BLaER1 treated with 17β-estradiol and CSF1 and Interleukin-3, amounts not matched to agents 10 nM and 100 nM (cell line): ENCODE results near the gene PPP2R2C.

ENCODE experiments used
- H3K27ac ChIP-seq, 11 experiments: shearing (Covaris generic); formaldehyde crosslinking; 2 replicates each; pipeline ENCODE4 v1.8.1; 2022
- H3K27me3 ChIP-seq, 11 experiments: shearing (Covaris generic); formaldehyde crosslinking; 2 replicates each; pipeline ENCODE4 v1.8.1; 2022
- H3K36me3 ChIP-seq, 11 experiments: shearing (Covaris generic); formaldehyde crosslinking; 2 replicates each; pipeline ENCODE4 v1.8.1; 2022
- H3K4me1 ChIP-seq, 10 experiments: shearing (Covaris generic); formaldehyde crosslinking; 2 replicates each; pipeline ENCODE4 v1.8.1; 2022
- H3K4me2 ChIP-seq, 11 experiments: shearing (Covaris generic); formaldehyde crosslinking; 2 replicates each; pipeline ENCODE4 v1.8.1; 2022
- H3K4me3 ChIP-seq, 10 experiments: shearing (Covaris generic); formaldehyde crosslinking; 2 replicates each; pipeline ENCODE4 v1.8.1; 2022
- H3K9ac ChIP-seq, 11 experiments: shearing (Covaris generic); formaldehyde crosslinking; 2 replicates each; pipeline ENCODE4 v1.8.1; 2022
- H3K9me3 ChIP-seq, 11 experiments: shearing (Covaris generic); formaldehyde crosslinking; replicated peaks in 1 of 11; 2 replicates each; pipeline ENCODE4 v1.8.1; 2022
- H4K20me1 ChIP-seq, 11 experiments: shearing (Covaris generic); formaldehyde crosslinking; 2 replicates each; pipeline ENCODE4 v1.8.1; 2022
- Cebpa-rat ChIP-seq, 11 experiments: shearing (Covaris generic); IDR thresholded peaks; 2 replicates each; pipeline ENCODE4 v1.8.1; 2022

Gene PPP2R2C

GRCh38 chr4:6449335-6449734 lies 23.1 kb downstream of the PPP2R2C start:
- Histone ChIP-seq H3K9me3 (no peaks in the 10 kb centered on the region), H3K27me3 (peaks cover 0 to 21% (median 9%) of the 10 kb centered on the region in 11 experiments; a peak in 12 of 22 replicates), H3K36me3 (no peaks in the 10 kb centered on the region), H3K27ac (no peak overlapping the region), H3K9ac (no peak overlapping the region), H3K4me1 (peaks cover 34 to 52% (median 44%) of the 10 kb centered on the region in 10 experiments), H3K4me2 (peak overlapping the region in 9 of 11 experiments; percentile 90 to 99 (median 96); a peak in 15 of 22 replicates), H4K20me1 (peaks cover 0 to 13% (median 0%) of the 10 kb centered on the region in 11 experiments; a peak in 5 of 22 replicates), H3K4me3 (no peak overlapping the region)
- no peak for TF ChIP-seq Cebpa-rat (IDR thresholded peaks at IDR 0.05)

- Histone ChIP-seq H4K20me1 (peaks cover 0 to 13% (median 0%) of the 10 kb centered on the region in 11 experiments; a peak in 5 of 22 replicates), H3K4me2 (peak overlapping the region; percentile 77 to 99 (median 96)), H3K36me3 (no peaks in the 10 kb centered on the region), H3K4me1 (peaks cover 39 to 59% (median 46%) of the 10 kb centered on the region in 10 experiments), H3K9me3 (no peaks in the 10 kb centered on the region), H3K4me3 (peak overlapping the region in 3 of 10 experiments; percentile 37 to 53 (median 38); a peak in 4 of 20 replicates), H3K27me3 (peaks cover 0 to 21% (median 9%) of the 10 kb centered on the region in 11 experiments; a peak in 12 of 22 replicates), H3K27ac (peak overlapping the region in 5 of 11 experiments; percentile 15 to 52 (median 45); a peak in 6 of 22 replicates), H3K9ac (peak overlapping the region in 4 of 11 experiments; percentile 9 to 41 (median 22); a peak in 3 of 22 replicates)
- no peak for TF ChIP-seq Cebpa-rat (IDR thresholded peaks at IDR 0.05)
Observed at GRCh38 chr4:6448476-6449170, 23.8 kb downstream of the PPP2R2C start.

- Histone ChIP-seq H3K27me3 (peaks cover 0 to 21% (median 9%) of the 10 kb centered on the region in 11 experiments; a peak in 12 of 22 replicates), H4K20me1 (peaks cover 0 to 13% (median 0%) of the 10 kb centered on the region in 11 experiments; a peak in 5 of 22 replicates), H3K4me1 (peaks cover 44 to 68% (median 53%) of the 10 kb centered on the region in 10 experiments), H3K36me3 (no peaks in the 10 kb centered on the region), H3K9ac (peak overlapping the region in 6 of 11 experiments; percentile 0 to 45 (median 21); a peak in 5 of 22 replicates), H3K4me2 (peak overlapping the region; percentile 77 to 99 (median 96)), H3K9me3 (no peaks in the 10 kb centered on the region), H3K4me3 (peak overlapping the region in 7 of 10 experiments; percentile 21 to 53 (median 37); a peak in 10 of 20 replicates), H3K27ac (peak overlapping the region in 6 of 11 experiments; percentile 15 to 52 (median 44); a peak in 8 of 22 replicates)
- no peak for TF ChIP-seq Cebpa-rat (IDR thresholded peaks at IDR 0.05)
Observed at GRCh38 chr4:6447672-6448171, 24.7 kb downstream of the PPP2R2C start.

GRCh38 chr4:6446538-6447451 lies 25.6 kb downstream of the PPP2R2C start:
- H3K4me2 ChIP-seq = peak overlapping the region; percentile 45 to 99 (median 96)
- peak overlapping the region in 3 of 10 experiments; percentile 7 to 27 (median 16); a peak in 1 of 20 replicates for H3K4me3 ChIP-seq
- peaks cover 47 to 77% (median 58%) of the 10 kb centered on the region in 10 experiments for H3K4me1 ChIP-seq
- no peaks in the 10 kb centered on the region for H3K9me3 ChIP-seq
- H4K20me1 ChIP-seq = peaks cover 0 to 13% (median 0%) of the 10 kb centered on the region in 11 experiments; a peak in 5 of 22 replicates
- H3K27ac ChIP-seq = peak overlapping the region in 6 of 11 experiments; percentile 15 to 56 (median 47); a peak in 10 of 22 replicates
- H3K9ac ChIP-seq = peak overlapping the region in 6 of 11 experiments; percentile 7 to 47 (median 18); a peak in 2 of 22 replicates
- TF ChIP-seq Cebpa-rat (IDR thresholded peaks at IDR 0.05) = no peak
- no peaks in the 10 kb centered on the region for H3K36me3 ChIP-seq
- H3K27me3 ChIP-seq = peaks cover 0 to 21% (median 9%) of the 10 kb centered on the region in 11 experiments; a peak in 12 of 22 replicates

GRCh38 chr4:6446130-6446482 lies 26.3 kb downstream of the PPP2R2C start:
- H3K9ac ChIP-seq = no peak overlapping the region
- peaks cover 0 to 13% (median 0%) of the 10 kb centered on the region in 11 experiments; a peak in 5 of 22 replicates for H4K20me1 ChIP-seq
- peaks cover 54 to 84% (median 64%) of the 10 kb centered on the region in 10 experiments for H3K4me1 ChIP-seq
- no peak overlapping the region for H3K27ac ChIP-seq
- no peak for TF ChIP-seq Cebpa-rat (IDR thresholded peaks at IDR 0.05)
- no peaks in the 10 kb centered on the region for H3K36me3 ChIP-seq
- peaks cover 0 to 21% (median 9%) of the 10 kb centered on the region in 11 experiments; a peak in 12 of 22 replicates for H3K27me3 ChIP-seq
- no peaks in the 10 kb centered on the region for H3K9me3 ChIP-seq
- H3K4me2 ChIP-seq = peak overlapping the region; percentile 45 to 99 (median 96); a peak in 18 of 22 replicates
- no peak overlapping the region for H3K4me3 ChIP-seq

GRCh38 chr4:6445403-6446129 lies 26.8 kb downstream of the PPP2R2C start:
- Histone ChIP-seq H3K36me3 (no peaks in the 10 kb centered on the region), H3K9me3 (no peaks in the 10 kb centered on the region; a peak in 1 of 22 replicates), H3K9ac (no peak overlapping the region), H3K4me1 (peaks cover 55 to 89% (median 69%) of the 10 kb centered on the region in 10 experiments), H3K4me3 (no peak overlapping the region), H4K20me1 (peaks cover 0 to 13% (median 0%) of the 10 kb centered on the region in 11 experiments; a peak in 4 of 22 replicates), H3K4me2 (peak overlapping the region in 10 of 11 experiments; percentile 45 to 99 (median 96); a peak in 15 of 22 replicates), H3K27me3 (peaks cover 0 to 21% (median 9%) of the 10 kb centered on the region in 11 experiments; a peak in 12 of 22 replicates), H3K27ac (no peak overlapping the region)
- TF ChIP-seq Cebpa-rat (IDR thresholded peaks at IDR 0.05) = no peak

GRCh38 chr4:6444582-6444981 lies 27.8 kb downstream of the PPP2R2C start:
- TF ChIP-seq Cebpa-rat (IDR thresholded peaks at IDR 0.05) = no peak
- Histone ChIP-seq H3K9me3 (no peaks in the 10 kb centered on the region; a peak in 1 of 22 replicates), H3K27me3 (peaks cover 0 to 21% (median 9%) of the 10 kb centered on the region in 11 experiments; a peak in 12 of 22 replicates), H4K20me1 (peaks cover 0 to 13% (median 0%) of the 10 kb centered on the region in 11 experiments; a peak in 4 of 22 replicates), H3K4me2 (peak overlapping the region in 2 of 11 experiments; percentile 68 to 73; a peak in 3 of 22 replicates), H3K4me3 (no peak overlapping the region), H3K36me3 (no peaks in the 10 kb centered on the region), H3K4me1 (peaks cover 55 to 88% (median 69%) of the 10 kb centered on the region in 10 experiments), H3K27ac (no peak overlapping the region), H3K9ac (no peak overlapping the region)
